ENCODE measurements around the gene RRM1. TPM values are rescaled to one million over a fixed set of nuclear protein-coding genes. Genes with fewer than 3 reads are reported as not detected.

The RRM1 gene
- total RNA-seq, 2 experiments from 2014 or later, result 166 to 169 TPM

DNA sequence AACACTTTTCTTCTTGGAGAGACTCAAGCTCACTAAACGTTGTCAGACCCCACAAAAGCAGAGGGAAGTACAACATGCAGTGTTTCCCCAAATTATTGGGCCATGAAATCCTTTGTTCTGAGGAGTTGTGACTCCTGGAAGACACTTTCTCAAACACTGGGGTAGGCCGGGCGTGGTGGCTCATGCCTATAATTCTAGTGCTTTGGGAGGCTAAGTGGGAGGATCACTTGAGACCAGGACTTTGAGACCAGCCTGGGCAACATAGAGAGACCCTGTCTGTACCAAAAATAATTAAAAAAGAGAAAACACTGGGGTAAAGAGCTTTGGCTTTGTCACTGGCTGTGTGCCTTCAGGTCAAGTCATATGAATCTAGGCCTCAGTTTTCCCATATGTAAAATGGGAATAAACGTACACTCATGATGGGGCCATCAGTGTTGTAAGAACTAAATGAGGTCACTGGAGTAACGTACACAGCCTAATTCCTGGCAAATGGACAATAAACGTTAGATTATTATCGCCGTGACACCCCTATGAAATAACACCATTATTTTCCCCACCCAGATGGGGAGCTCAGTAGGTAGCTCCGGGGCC is 92.0 kb downstream of the RRM1 start:
- no peak for ATAC-seq
- CTCF ChIA-PET, result interaction anchor here (0.7 to 4.1 kb wide), 36 partner anchors 9 to 1410 kb away, joined by 3 to 97 read pairs (median 5); partner anchors contain the start of genes OR51D1, PGAP2, TRIM21 and TRIM6

GRCh38 chr11:4187055-4187988 is 92.7 kb downstream of the RRM1 start:
- Mint-ChIP-seq H3K36me3 (no peaks in the 10 kb centered on the region), H3K27ac (no peak overlapping the region), H3K4me1 (peaks cover 16% of the 10 kb centered on the region), H3K9me3 (ENCODE audit: low read depth) (no peaks in the 10 kb centered on the region), H3K4me3 (peak overlapping the region; percentile 68), H3K27me3 (peaks cover 10% of the 10 kb centered on the region)
- CTCF ChIA-PET, result interaction anchor here (0.6 to 4.1 kb wide), 55 partner anchors 8 to 1409 kb away, joined by 3 to 97 read pairs (median 4); partner anchors contain the start of genes OR51D1, PGAP2, TRIM21 and TRIM6
- DNase-seq (peak; percentile 87), ATAC-seq (peak; percentile 95)

More for the DNA sequence above, 92.0 kb downstream of the RRM1 start:
- Mint-ChIP-seq H3K4me3 (peak overlapping the region; percentile 68), H3K36me3 (no peaks in the 10 kb centered on the region), H3K27ac (no peak overlapping the region), H3K4me1 (peaks cover 16% of the 10 kb centered on the region), H3K27me3 (peaks cover 10% of the 10 kb centered on the region), H3K9me3 (ENCODE audit: low read depth) (no peaks in the 10 kb centered on the region)
- no peak for DNase-seq

Other genes starting within 250 kb of the RRM1 start
- 100 to 1,000 TPM in 1 of 2 experiments, 10 to 100 TPM in 1; 83.5 to 104 TPM for gene STIM1, start 239.1 kb upstream of the RRM1 start, total RNA-seq